ENCODE results near the gene OR2B3.

DNA sequence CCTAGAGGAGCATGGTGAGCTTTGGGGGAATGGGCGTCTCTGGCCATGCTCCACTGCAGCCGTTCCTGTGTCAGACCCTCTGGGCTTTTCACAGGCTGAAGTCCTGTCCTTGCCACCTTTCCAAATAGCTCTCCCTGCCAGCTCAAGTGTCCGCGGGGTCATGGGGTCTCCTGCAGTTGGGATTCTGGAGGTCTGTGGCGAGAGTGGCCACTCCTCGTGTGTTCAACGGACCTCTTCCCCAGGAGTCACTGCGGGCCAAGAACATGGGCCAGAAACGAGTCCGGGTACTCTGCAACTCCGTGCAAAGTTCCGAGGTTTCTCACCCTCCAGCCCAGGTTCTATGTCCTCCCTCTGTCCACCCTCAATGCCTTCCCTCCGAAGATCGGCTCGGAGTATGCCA lies 4.7 kb downstream of the OR2B3 start:
- TF ChIP-seq POLR2AphosphoS5 (IDR thresholded peaks at IDR 0.05) (no peak), CTCF (IDR thresholded peaks at IDR 0.05) (no peak)
